SH-SY5Y (cell line): ENCODE measurements around the gene ROR1.

Experiments
- GATA2 ChIP-seq: IDR thresholded peaks from 2 replicates; pipeline ENCODE4 v1.6.1; 2011; ENCODE audit warnings: mild to moderate bottlenecking, low read depth, low read length
- GATA3 ChIP-seq: IDR thresholded peaks from 2 replicates; pipeline ENCODE4 v1.6.1; 2011; ENCODE audit warnings: low read depth, mild to moderate bottlenecking, low read length, moderate library complexity

GRCh38 chr1:63802109-63802508 is 28.3 kb downstream of the ROR1 start:
- TF ChIP-seq GATA2 (no peak), GATA3 (no peak)
